ENCODE measurements around the gene PLSCR1.
"Not testable (repeated sequence)": the region's sequence is repeated elsewhere in the genome, so short reads cannot be mapped to it uniquely, and the experiment has no call there.

Gene PLSCR1

GRCh38 chr3:146550743-146551510 is 6.5 kb upstream of the PLSCR1 start:
- no peak for DNase-seq

GRCh38 chr3:146550070-146550615 is 5.7 kb upstream of the PLSCR1 start:
- no peak for DNase-seq

- no peak for DNase-seq
Measured at GRCh38 chr3:146547235-146547835, 2.9 kb upstream of the PLSCR1 start.

GRCh38 chr3:146546366-146546965 is 2.1 kb upstream of the PLSCR1 start:
- no peak for DNase-seq

GRCh38 chr3:146544929-146545528 is 622 bp upstream of the PLSCR1 start:
- no peak for DNase-seq

- peak in 4 of 58 donors; percentile 3 to 38 (median 19) for DNase-seq
Measured at GRCh38 chr3:146543461-146544001, 876 bp downstream of the PLSCR1 start.

- DNase-seq = no peak
Measured at GRCh38 chr3:146542978-146543377, 1.4 kb downstream of the PLSCR1 start.

GRCh38 chr3:146542179-146542578 is 2.2 kb downstream of the PLSCR1 start:
- DNase-seq = no peak

- DNase-seq = no peak
Measured at GRCh38 chr3:146540978-146541377, 3.4 kb downstream of the PLSCR1 start.

GRCh38 chr3:146540236-146540635 is 4.2 kb downstream of the PLSCR1 start:
- no peak for DNase-seq

- DNase-seq = no peak
Measured at GRCh38 chr3:146539315-146539714, 5.1 kb downstream of the PLSCR1 start.

GRCh38 chr3:146537603-146538002 is 6.8 kb downstream of the PLSCR1 start:
- DNase-seq = no peak

GRCh38 chr3:146536681-146537080 is 7.7 kb downstream of the PLSCR1 start:
- DNase-seq = peak in 4 of 58 donors; percentile 6 to 41 (median 20)

- no peak for DNase-seq
Measured at GRCh38 chr3:146532406-146532805, 12.0 kb downstream of the PLSCR1 start.

GRCh38 chr3:146530609-146531008 is 13.8 kb downstream of the PLSCR1 start:
- no peak for DNase-seq

- DNase-seq = no peak
Measured at GRCh38 chr3:146529021-146529420, 15.4 kb downstream of the PLSCR1 start.

GRCh38 chr3:146524961-146525360 is 19.4 kb downstream of the PLSCR1 start:
- DNase-seq = no peak

GRCh38 chr3:146523531-146523930 is 20.9 kb downstream of the PLSCR1 start:
- DNase-seq = no peak

- DNase-seq = not testable (repeated sequence)
Measured at GRCh38 chr3:146522174-146523158, 21.9 kb downstream of the PLSCR1 start.

GRCh38 chr3:146521394-146521793 is 23.0 kb downstream of the PLSCR1 start:
- no peak for DNase-seq

Measured in anterior cingulate cortex (tissue), 58 donors.